ENCODE measurements around the gene CHST8.

CHST8 gene

DNA sequence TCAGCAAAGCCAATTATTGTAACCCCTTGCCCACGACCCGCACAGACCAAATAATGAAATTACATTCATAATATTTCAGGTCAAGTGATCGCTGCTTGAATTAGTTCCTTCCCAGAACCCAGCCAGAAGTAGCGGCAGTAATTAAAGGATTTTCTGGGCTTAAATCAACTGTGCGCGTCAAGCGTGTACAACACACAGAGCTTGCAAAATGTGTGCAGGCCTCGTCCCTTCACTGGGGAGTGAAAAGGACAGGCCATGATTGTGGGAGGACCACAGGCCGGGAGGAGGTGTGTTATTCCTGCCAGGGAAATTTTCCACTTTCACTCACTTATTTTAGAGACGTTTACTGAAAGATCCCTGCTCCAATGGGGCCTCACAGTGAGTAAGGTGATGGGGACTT is 84.9 kb downstream of the CHST8 start:
- no peak for DNase-seq

- DNase-seq: no peak
Observed at GRCh38 chr19:33712268-33712667, 90.5 kb downstream of the CHST8 start.

DNA sequence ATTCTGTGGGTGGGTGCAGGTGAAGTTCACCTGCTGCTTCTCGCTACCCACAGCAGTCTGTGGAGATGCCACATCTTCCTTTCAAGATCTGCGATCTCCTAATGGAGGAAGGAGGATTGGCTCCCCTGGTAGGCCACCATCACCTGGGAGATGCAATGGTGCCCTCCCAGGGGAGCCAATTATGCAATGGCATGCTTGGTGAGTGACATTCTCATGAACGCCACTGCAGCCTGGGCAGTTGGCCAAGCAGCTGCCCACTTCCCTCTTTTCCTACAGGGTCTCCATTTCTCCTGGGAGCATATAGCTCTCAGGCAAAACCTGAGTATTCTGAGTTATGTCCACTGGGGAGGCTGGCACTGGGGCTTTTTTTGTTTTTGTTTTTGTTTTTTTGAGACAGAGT is 91.4 kb downstream of the CHST8 start:
- DNase-seq: no peak

DNA sequence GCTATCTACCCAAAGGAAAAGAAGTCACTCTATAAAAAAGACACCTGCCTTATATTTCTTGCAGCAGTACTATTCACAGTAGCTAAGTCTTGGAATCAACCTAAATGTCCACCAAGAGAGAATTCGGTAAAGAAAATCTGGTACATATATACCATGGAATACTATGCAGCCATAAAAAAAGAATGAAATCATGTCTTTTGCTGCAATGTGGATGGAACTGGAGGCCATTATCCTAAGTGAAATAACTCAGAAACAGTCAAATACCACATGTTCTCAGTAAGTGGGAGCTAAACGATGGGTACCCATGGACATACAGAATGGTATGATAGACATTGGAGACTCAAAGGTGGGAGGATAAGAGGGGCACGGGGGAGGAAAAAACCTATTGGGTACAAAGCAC is 92.4 kb downstream of the CHST8 start:
- no peak for DNase-seq

DNA sequence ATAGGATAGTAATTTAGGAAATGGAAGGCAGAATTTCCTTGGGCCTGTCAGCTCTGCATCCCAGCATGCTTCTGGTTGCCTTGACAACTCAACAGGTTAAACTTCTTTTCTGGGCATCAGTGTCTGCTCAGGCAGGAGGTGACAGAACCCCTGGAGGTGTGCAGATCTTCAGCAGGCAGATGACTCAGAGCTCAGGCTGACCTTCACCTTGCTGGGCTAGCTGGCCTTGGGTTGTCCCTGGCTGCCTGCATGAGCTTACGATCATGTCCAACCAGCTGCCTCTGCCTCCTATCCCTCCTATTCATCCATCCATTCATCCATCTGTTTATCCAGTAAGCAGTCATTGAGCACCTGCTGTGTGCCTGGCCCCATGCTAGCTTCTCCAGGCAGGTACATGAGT is 93.7 kb downstream of the CHST8 start:
- no peak for DNase-seq

DNA sequence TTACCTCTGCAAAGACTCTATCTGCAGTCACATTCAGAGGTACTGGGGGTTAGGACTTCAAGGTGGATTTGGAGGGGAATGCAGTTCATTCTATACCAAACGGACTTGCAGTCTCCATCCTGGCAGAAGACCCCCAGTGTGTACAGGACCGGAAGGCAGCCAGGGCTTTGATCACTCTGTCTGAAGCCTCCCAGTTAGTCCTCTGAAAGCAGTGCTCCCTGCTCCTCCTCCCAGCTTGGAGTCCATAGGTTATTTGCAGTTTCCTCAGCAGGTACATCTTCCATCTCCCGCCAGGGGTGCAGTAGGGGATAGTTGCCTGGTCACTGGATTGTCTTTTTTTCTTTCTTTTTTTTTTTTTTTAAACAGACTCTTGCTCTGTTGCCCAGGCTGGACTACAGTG is 96.1 kb downstream of the CHST8 start:
- DNase-seq: no peak

- DNase-seq: no peak
Observed at GRCh38 chr19:33718651-33719254, 97.0 kb downstream of the CHST8 start.

DNA sequence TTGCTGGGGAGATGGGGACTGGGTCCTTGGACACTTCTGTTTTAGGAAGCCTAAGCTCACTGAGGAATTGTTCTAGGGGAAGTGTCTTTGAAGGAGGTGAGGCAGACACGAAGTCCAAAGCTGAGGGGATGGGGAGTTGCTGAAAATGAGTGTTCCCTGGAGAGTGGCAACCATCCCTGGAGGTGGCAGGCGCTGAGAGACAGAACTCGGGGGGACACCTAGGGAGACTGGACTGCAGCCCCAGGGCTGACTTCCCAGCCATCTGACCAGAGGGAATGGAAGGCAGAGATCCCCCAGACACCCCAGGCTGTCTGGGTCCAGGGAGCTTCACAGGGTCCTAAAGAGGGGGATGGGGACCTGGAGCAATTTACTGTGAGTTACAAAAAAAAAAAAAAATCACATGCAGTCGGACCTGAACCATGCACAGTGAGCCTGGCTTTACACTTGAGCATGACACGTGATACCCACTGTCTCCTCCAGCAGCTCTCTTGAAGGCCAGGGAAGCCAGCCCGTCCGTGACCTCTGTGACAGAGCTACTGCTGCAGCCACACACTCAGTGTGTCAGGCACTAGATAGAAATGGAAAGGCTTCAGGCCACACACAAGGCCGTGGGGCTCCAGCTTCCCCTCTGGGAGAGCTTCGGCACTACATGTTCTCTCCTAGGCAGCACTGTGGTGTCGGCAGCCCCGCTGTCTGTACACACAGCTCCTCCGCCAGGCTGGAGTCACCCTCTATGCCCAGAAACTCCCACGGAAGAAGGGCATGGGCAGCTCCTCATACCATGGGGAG is 97.8 kb downstream of the CHST8 start:
- DNase-seq: no peak

GRCh38 chr19:33720155-33720493 is 98.4 kb downstream of the CHST8 start:
- DNase-seq: no peak

DNA sequence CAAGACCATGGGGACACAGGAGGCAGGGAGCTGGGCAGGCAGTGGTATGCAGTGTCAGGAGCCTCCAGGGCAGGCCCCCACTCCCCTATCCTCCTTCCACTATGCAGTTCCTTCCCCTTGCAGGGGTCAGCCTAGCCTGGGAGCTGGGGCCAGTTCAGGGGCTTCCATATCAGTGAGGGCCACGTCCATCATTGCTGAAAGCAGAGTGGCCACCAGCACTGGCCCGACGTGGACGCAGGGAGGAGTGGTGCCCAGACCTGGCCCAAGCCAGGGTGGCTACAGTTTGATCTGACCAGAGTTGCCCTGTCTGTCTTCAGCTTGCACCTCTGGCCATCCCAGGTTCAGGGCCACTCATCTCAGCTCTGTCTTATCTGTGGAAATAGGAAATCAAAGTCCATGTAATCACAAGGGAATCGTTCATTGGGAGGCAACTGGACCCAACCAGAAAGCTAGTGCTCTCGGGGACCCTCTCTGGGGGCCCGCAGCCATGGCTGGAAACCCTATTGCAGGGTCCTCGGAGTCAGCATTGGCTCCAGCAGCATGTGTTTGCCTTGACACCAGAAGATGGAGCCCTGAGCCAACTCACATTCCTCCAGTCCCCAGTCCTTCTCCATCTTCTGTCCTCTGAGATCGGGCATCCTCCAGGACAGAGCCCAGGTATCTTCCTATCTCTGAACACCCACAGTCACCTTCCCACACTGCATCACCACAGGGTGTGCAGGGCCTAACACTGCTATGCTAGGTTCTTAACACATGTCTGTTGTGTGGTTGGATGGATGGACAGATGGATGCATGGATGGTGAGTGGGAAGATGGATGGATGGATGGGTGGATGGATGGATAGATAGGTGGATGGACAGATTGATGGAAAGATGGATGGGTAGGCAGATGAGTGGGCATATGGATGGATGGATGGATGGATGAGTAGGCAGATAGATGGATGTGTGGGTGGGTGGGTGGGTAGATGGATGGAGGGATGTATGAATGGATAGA is 99.2 kb downstream of the CHST8 start:
- DNase-seq: peak in 1 of 56 donors; percentile 19

- DNase-seq: no peak
Observed at GRCh38 chr19:33721735-33722297, 100.1 kb downstream of the CHST8 start.

DNA sequence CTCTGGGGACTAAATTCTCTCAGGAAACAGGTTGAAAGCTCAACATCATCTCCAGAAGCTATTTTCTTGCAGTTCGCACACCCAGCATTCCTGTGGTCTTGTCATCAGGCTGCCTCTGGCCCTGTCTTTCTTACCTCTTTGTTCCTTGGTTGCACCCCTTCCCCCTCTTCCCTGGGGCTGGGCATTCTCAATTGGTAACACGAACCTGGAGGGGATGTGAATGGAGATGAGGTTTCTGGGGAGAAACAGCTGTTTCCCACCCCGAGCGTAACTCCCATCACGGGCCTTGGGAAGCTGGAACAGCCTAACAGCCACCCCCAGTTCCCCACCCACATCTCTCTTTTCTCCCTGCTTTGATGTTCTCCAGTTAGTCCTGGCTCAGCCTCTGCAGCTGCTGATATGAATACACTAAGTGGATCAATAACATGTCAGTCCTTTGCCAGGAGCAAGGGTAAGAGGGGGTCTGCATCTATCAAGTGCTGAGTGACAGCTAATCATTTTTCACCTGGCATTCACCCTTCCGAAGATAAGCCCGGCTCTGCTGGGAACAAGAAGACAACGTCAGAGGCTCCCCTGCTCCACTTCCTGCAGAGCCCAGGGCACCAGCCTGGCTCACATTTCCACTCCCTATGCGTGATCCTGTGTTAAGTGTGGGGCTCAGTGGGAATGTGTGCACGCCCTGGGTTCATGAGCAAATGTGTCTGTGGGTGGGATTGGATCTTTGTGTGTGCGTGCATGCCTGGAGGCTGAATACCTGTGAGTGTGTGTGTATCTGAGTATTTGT is 100.9 kb downstream of the CHST8 start:
- peak in 28 of 56 donors; percentile 11 to 78 (median 53) for DNase-seq

DNA sequence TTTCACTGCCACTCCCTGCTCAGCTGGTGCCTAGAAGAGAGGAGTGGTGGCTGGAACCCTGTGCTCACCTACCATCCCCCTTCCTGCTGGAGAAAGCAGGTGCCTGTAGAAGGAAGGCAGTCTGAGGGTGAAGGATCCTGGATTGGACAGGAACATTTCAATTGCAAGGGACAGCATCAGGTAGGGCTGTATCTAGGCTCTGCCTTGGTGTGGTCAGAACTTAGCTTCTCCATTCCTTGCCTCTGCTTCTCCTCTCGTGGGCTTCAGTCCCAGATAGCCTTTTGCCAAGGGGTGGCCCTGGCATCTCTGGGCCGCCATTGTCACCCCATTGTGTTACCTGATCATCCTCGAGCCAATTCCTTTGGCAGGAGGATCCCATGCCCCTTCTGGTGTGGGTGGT is 101.8 kb downstream of the CHST8 start:
- DNase-seq: no peak

- no peak for DNase-seq
Observed at GRCh38 chr19:33724021-33724720, 102.4 kb downstream of the CHST8 start.

DNA sequence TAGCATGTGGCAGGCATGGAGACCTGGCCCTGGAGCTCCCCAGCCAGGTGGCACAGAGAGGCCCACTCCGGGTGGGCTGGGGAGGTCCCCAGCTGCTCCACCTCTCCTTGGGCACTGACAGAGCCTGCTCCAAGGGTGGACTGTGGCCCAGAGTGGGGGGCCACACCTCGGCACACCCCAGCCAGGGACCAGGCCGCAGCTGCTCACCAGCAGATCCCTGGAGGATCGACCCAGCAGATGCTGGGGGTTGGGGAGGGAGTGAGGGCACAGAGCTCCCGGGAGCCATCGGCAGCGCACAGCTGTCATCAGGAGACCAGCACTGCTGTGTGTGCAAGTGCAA is 102.9 kb downstream of the CHST8 start:
- no peak for DNase-seq

GRCh38 chr19:33725567-33725966 is 103.8 kb downstream of the CHST8 start:
- DNase-seq: no peak

DNA sequence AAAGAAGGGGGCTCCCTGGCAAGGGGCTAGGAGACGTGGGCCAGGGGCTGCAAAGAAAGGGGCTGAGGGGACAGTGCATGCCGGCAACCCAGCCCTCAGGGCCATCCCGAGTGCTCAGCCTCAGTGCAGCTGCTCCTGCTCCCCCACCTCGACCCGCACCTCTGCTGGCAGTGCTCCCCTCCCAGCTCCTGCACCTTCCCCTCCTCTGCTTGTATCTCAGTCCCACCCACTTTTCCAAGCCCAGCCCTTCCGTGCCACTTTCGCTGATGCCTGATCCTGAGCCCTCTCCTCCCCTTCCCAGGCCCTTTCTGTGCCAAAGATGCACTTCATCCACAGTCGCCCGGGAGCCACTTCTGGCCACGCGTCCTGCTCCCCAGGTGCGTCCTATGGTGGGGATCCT is 105.0 kb downstream of the CHST8 start:
- no peak for DNase-seq

GRCh38 chr19:33727331-33727998 is 105.7 kb downstream of the CHST8 start:
- DNase-seq: no peak

- DNase-seq: no peak
Observed at GRCh38 chr19:33728141-33728540, 106.4 kb downstream of the CHST8 start.
